Stimulated activated CD8-positive, alpha-beta memory T cell treated with anti-CD3 and anti-CD28 coated beads, Interleukin-7, amount 100 ng/mL, for 48 hours (primary cell): Measurements from ENCODE around the gene SLC41A3.
"Not testable (repeated sequence)": the region's sequence is repeated elsewhere in the genome, so short reads cannot be mapped to it uniquely, and the experiment has no call there.

Experiments used
- DNase-seq, 2 donors: peaks; one replicate each; pipeline ENCODE4 v3.0.0-alpha.2; 2020; ENCODE audit warnings: low read depth in 1 of 2; ENCODE audit errors: extremely low read depth in 1 of 2

Gene SLC41A3

DNA sequence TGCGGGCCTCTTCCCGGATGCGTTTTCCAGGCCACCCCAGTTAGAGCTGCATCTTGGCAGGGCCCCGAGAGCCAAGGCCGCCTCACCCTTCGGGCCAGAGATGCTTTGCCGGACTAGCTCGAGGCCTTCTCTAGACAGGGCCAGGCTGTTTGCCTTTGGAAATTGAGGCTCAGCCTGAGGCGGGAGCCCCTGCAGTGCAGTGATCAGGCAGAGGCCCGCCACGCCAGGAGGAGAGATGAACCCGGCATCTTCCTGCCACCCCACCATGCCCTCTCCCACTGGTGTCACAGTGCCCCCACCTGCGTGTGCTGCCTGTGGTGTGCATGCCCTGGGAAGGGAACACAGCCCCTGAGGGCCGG, 123.9 kb downstream of the SLC41A3 start:
- no peak for DNase-seq

DNA sequence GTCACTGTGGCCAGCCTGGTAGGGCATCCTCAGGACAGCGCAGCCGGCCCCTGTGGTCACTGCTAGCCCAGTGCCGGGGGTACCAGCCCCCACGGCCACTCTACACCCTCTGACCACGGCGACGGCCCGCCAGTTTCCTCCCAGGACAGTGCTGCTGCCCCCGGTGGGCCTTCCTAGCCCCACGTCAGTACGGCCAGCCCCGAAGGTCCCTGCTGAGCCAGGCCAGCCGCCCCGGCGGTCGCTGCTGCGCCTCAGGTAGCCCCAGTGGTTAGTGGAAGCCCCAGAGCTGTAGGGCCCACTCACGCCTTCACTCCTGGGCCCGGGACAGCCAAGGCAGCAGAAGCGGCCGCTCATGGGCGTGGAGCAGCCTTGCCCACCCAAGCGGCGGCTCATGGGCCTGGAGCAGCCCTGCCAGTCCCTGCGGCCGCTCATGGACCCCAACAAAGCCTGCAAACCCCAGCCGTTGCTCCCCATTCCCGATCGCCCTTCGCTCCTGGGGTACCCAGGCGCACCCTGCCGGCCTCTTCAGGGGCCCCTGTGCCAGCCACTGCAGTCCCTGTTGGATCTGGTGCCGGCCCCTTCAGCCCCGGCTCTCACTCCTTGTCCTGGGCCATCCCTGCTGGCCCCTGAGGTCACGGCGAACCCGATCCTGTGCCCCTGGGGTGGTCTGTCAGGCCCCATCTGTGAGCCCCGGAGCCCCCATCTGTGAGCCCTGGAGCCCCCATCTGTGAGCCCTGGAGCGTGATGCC, 124.4 kb downstream of the SLC41A3 start:
- DNase-seq = no peak

DNA sequence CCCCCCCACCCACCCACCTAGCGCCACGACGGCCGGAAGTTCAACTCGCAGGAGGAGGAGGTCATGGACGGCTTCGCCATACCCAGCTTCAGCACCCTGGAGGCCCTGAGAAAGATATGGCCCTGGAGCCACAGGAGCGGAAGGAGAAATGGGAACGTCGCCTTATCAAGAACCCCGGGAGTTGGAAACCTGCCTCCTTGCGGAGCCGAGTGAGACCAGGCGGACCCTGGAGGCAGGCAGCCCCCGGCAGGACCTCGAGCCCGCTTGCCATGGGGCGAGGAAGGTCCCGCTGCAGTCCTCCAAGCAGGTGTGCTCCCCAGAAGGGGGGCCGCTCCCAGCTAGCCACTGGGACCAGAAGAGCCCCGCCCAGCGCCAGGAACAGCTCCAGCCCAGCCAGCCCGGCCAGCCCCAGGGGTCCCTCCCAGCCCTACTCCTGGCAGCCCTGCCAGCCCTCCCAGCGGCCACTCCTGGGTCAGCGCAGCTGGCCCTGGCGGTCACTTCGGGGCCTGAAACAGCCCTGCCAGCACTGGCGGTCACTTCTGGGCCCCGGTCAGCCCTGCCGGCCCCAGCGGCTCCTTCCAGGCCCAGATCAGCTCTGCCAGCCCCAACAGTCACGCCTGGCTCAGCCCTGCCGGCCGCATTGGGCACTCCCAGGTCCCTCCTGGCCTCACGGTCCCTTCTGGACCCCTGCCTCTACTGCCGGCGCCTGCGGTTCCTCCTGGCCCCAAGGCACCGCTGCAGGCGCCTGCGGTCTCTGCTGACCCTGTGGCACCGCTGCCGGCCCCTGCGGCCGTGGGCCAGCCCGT, 125.2 kb downstream of the SLC41A3 start:
- no peak for DNase-seq

DNA sequence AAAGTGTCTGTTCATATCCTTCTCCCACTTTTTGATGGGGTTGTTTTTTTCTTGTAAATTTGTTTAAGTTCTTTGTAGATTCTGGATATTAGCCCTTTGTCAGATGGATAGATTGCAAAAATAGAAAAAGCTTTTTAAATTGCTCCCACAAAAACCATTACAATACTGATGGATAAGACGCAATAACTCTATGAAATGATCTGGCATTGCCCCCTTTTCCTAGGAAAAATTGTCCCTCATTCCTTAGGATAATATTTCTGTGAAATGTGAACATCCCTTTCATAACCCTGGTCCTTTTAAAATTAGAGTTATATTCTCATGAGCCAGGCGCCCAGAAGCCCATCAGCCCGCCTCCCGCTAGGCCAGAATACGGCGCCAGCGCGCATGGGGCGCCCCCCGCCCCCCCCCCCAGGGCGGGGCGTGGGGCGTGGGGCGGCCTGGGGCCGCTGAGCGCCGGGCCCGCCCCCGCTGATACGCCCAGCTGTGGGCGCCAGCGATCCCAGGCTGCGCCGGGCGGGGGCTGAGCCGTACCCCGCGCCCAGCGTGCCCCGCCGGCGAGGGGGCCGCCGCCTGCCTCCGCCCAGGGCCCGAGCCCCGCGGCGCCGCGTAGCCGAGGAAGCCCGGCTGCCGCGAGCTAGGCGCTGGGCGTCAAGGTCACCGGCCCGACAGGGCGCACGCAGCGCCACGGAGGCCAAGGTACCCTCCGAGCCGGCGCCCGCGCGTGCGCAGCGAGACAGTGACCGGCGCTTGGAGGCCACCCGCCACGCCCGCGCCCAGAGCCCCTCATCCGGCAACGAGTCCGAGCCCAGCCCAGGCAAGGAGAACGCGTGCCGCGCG, 126.0 kb downstream of the SLC41A3 start:
- no peak for DNase-seq

DNA sequence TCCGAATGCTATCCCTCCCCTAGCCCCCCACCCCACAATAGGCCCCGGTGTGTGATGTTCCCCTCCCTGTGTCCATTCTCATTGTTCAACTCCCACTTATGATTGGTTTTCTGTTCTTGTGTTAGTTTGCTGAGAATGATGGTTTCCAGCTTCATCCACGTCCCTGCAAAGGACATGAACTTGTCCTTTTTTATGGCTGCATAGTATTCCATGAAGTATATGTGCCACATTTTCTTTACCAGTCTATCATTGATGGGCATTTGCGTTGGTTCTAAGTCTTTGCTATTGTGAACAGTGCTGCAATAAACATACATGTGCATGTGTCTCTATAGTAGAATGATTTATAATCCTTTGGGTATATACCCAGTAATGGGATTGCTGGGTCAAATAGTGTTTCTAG, 126.9 kb downstream of the SLC41A3 start:
- not testable (repeated sequence) for DNase-seq
